ENCODE results near the gene BCKDK.
"Not testable (repeated sequence)": the region's sequence is repeated elsewhere in the genome, so short reads cannot be mapped to it uniquely, and the experiment has no call there.

The BCKDK gene

DNA sequence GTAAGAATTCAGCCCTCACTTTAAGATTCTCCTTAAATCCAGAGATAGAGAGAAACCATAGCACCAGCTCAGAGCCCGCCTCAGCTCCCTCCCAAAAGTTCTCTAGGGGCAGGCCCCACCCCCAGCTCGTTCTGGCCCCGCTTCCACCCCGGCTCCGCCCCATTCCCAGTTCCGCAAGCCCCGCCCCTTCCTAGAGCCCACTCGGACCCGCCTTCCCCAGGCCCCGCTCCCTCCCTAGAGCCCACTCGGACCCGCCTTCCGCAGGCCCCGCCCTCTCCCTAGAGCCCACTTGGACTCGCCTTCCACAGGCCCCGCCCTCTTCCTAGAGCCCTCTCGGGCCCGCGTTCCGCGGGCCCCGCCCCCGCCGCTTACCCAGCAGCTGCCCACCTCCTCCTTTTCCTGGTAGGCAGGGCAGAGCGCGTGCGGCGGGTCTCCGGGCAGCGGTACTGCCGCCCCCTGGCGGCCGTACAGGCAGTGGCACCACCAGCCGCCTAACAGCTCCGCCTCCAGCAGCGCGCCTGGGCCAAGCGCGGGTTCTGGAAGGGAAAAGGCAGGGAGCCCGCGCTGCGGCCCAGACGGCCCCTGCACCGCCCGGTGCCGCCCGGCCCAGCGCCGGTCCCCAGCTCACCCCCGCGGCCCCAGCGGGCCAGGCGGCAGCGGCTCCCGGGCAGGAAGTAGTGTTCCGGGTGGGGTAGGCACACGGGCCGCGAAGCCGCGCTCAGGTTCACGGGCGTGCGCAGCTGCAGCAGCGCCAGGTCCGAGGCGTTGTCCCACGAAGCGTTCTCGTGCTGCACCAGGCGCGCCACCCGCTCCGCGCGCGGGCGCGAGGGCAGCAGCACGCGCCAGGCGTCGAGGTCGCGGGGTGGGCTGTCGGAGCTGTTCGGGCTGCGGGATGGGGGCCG is 34.2 kb downstream of the BCKDK start:
- DNase-seq (ENCODE audit: low read depth): peak; percentile 97

DNA sequence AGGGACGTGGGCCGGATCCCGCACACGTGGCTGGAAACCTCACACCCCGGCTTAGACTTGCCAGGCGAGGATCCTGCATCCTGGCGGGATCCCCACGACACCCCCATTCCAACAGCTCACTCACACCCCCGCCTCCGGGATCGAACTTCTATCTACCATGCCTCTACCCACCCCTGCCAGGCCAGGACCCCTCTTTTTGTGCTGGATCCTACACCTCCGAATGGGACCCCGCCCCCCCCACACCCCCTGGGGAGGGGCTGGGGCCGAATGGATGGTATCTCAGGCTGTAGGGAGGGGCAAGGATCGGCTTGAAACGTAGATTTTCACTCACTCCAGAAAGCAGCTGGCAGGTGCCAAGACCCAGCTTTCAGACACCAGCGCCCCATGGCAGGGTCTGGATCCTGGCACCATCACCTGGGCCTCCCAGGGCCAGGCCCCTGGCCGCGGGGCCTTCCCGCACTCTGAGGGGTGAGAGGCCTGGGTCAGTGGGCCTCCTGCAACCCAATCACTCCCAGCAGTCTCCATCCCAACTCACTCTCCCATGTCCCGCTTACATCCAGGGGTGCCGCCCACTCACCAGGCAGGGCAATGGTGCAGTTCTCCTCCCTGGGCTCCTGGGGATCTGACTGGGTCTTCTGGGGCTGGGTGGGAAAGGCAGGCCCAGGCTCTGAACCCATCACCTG is 35.0 kb downstream of the BCKDK start:
- no peak for DNase-seq (ENCODE audit: low read depth)

- DNase-seq (ENCODE audit: low read depth): no peak
These were observed 35.5 kb downstream of the BCKDK start for GRCh38 chr16:31143694-31144148.

GRCh38 chr16:31144418-31144817 is 36.2 kb downstream of the BCKDK start:
- DNase-seq (ENCODE audit: low read depth): not testable (repeated sequence)

DNA sequence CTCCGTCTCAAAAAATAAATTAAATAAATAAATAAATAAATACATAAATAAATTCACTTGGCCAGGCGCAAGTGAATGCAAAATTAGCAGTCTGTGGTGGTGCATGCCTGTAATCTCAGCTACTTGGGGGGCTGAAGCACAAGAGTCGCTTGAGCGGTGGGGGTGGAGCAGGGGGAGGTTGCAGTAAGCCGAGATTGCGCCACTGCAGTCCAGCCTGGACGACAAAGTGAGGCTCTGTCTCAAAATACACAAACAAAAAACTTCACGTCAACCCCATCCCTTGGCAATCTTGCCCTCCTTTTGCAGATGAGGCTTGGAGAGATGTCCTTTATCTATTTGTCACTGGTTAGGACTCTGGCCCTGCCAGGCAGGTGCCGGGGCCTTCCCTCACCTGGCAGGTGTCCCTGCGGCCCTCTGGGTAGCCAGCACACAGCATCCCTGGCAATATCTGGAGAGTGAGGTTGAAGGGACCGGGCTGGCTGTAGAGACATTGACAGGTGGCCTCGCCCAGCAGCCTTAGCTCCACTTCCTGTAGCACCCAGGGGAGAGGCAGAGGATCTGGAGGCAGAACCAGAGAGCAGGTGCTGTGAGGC is 37.3 kb downstream of the BCKDK start:
- no peak for DNase-seq (ENCODE audit: low read depth)

DNA sequence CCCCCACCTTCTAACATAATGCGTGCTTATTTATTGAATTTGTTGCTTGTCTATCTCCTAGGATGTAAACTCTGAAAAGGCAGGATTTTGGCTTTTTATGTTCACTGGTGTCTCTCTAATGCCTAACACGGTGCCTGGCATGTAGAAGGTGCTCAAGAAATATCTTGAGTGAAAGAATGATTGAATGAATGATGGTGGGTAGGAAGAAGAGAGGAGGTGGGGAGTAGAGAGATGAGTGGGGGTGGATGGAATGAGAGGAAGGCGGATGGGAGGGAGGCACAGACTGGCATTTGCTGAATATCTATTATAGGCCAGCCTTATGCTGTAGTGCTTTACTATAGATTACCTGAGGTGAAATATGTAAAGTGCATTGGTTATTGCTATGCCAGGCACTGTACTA is 39.4 kb downstream of the BCKDK start:
- DNase-seq (ENCODE audit: low read depth): no peak

GRCh38 chr16:31148281-31148728 is 40.1 kb downstream of the BCKDK start:
- DNase-seq (ENCODE audit: low read depth): no peak

GRCh38 chr16:31148896-31149295 is 40.7 kb downstream of the BCKDK start:
- DNase-seq (ENCODE audit: low read depth): no peak

DNA sequence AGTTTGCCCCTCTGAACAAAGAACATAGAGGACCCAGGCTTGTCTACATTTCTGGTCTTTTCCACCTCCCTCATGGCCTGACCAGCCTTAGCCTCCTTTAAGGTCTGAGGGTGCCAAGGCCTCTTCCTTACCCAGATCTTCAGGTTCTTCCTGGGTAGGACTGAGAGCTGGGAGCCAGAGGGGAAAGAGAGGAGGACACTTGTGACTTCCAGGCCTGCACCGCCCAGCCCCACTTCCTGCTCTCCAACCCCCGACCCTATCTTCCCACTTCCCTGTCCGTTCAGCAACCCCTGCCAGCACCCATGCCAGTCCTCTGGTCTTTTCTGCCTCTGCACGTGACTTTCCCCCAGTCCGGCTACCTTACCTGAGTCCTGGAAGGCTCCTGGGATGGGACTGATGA is 41.1 kb downstream of the BCKDK start:
- no peak for DNase-seq (ENCODE audit: low read depth)

DNA sequence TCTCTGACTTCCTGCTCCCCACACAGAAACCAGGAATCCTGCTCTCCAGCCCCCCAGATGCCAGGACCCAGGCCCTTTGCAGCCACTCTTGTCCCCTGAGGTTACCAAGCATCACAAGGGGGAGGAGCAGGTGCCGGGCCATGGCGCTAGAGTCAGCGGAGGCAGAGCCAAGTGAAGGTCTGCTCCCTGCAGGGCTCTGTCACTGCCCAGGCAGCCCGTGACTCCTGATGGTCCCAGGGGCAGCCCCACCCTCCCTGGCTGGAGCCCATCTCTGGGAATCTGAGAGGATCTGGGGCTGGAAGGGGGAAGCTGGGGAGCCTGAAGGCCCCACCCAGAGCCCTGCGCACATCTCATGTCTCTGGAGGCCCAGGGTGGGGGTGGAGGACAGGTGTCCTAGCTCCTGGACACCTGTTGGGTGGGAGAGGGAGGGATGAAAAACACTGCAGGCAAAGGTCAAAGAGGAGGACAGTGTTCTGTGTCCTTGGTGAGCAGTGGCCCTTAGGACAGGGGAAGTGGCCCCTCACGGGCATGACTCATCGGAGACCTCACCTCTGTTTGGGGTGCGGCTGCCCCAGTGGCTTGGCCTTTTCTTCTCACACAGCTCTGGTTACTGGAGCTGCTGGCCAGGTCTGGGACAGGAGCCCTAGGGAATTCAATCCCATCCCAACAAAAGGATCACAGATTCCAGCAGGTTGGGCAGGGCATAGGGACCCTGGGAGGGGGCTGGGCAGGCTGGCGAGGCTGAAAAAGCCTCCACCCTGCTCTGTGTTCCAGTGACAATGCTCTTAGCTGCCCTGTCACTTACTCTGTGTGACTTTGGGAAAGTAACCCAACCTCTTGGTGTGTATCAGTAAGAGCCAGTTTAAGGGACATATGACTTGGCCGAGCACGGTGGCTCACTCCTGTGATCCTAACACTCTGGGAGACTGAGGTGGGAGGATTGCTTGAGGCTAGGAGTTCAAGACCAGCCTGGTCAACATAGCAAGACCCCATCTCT is 42.0 kb downstream of the BCKDK start, which contains the start of gene PRSS36:
TSS of gene PRSS36 (minus strand) at position 173 of the 997 bp plus-strand sequence. CDS start at position 142, 31 bp downstream.
- DNase-seq (ENCODE audit: low read depth): no peak

DNA sequence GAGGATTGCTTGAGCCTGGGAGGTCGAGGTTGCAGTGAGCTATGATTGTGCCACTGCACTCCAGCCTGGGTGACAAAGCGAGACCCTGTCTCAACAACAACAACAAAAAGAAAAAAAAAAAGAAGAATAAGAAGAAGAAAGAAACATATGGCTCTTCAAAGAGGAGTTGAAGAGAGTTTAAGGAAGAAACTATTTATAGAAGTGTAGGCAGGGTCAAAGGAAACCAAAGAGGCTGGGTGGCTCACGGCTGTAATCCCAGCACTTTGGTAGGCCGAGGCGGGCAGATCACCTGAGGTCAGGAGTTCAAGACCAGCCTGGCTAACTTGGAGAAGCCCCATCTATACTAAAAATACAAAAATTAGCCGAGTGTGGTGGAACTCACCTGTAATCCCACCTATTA is 42.8 kb downstream of the BCKDK start:
- DNase-seq (ENCODE audit: low read depth): not testable (repeated sequence)

DNA sequence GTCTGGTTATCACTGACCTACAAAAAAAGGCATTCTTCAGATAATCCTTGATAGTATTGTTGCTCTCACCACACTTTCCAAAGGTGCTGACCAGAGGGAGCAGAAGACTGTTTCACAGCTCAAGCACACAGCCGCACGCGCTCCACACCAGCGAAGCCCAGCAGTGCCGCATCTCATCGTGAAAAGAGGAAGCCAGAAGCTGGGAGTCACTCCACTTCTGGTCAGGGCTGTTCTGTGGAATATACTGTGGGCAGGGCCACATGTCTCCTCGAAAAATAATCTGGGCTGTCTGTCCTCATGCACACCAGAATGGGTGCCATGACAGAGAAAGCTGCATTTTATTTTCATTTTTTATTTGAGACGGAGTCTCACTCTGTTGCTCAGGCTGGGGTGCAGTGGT is 49.0 kb downstream of the BCKDK start:
- no peak for DNase-seq (ENCODE audit: low read depth)
